ENCODE data around the gene CENPL.

GRCh38 chr1:173866413-173867115 lies 41.9 kb upstream of the CENPL start:
- TF ChIP-seq CTCF (IDR thresholded peaks at IDR 0.05), result no peak
- no peak for TF ChIP-seq POLR2AphosphoS5 (IDR thresholded peaks at IDR 0.05)
- TF ChIP-seq POLR2A (IDR thresholded peaks at IDR 0.05), result no peak
- no peak for TF ChIP-seq EP300 (IDR thresholded peaks at IDR 0.05)

Measured in upper lobe of left lung (tissue), 4 donors.